ENCODE measurements around the gene VEPH1.

Gene VEPH1

DNA sequence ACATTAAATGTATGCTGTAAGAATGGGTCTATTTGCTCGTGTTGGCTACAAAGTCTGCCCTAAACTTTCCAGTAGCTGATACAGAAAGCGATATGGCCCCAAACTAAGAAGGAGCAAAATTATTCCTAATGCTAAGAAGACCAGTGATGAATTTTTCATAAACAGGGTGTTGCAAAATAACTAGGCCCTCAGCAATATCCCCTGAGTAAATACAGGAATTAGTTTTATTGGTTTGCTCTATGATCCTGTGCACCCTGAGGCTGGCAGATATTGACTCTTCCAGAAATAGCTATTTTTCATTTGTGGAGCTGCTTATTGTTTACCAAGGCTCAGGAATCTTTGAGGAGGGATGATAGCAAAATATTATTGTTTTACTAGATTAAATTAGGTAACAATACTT lies 282.3 kb downstream of the VEPH1 start:
- Histone ChIP-seq H3K27me3 (replicated peaks; ENCODE audit: control insufficient read depth, insufficient read depth, low read length, poor library complexity, severe bottlenecking) (no peaks in the 10 kb centered on the region), H3K27ac (ENCODE audit: insufficient read depth, low read length, poor library complexity, severe bottlenecking) (no peak overlapping the region), H3K9me3 (ENCODE audit: control insufficient read depth, low read length) (no peaks in the 10 kb centered on the region), H3K36me3 (ENCODE audit: control insufficient read depth, insufficient read depth, low read length) (no peaks in the 10 kb centered on the region), H3K4me1 (ENCODE audit: control insufficient read depth, insufficient read depth, low read length, poor library complexity, severe bottlenecking) (no peaks in the 10 kb centered on the region), H3K4me3 (ENCODE audit: insufficient read depth, low read depth, low read length, poor library complexity, severe bottlenecking) (no peak overlapping the region)
- DNase-seq, result no peak

DNA sequence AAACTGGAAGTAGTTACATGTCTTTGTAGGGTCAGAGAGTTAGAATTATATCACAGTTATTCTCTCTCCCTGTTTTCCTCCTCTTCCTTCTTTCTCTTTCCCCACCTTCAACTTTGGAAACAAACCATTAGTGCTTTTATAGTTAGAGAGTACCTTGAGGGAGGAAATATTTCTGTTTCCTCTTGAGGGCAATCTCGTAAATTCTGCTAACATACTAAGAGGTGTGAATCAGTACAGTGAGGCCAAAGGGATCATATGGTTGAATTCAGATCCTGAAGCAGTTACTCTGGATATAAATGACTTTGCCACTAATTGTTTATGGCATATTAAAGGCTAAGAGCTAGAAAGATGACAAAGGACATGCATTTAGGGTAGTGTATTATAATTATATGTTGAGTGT lies 283.0 kb downstream of the VEPH1 start:
- Histone ChIP-seq H3K27me3 (replicated peaks; ENCODE audit: control insufficient read depth, insufficient read depth, low read length, poor library complexity, severe bottlenecking) (no peaks in the 10 kb centered on the region), H3K9me3 (ENCODE audit: control insufficient read depth, low read length) (no peaks in the 10 kb centered on the region), H3K27ac (ENCODE audit: insufficient read depth, low read length, poor library complexity, severe bottlenecking) (no peak overlapping the region), H3K4me1 (ENCODE audit: control insufficient read depth, insufficient read depth, low read length, poor library complexity, severe bottlenecking) (no peaks in the 10 kb centered on the region), H3K36me3 (ENCODE audit: control insufficient read depth, insufficient read depth, low read length) (no peaks in the 10 kb centered on the region), H3K4me3 (ENCODE audit: insufficient read depth, low read depth, low read length, poor library complexity, severe bottlenecking) (no peak overlapping the region)
- no peak for DNase-seq

DNA sequence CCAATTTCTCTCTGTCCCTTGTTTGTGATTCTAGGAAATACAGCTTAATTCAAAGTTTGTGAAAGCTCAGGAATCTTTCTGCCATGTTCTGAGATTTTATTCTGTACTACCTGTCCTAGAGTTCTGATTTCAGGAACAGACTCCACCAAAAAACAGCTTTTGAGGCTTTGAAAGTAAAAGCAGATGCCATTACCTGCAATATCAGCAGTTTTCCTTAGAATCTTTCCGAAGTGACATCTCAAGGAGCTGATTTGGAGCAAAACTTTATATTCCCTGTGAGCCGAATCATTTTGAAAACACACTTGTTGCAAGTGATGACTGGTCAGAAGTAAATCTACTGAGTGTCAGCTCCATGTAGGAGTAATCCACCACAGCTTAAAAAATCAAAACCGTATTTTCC lies 284.0 kb downstream of the VEPH1 start:
- H3K36me3 ChIP-seq (ENCODE audit: control insufficient read depth, insufficient read depth, low read length), result no peaks in the 10 kb centered on the region
- DNase-seq, result no peak
- no peak overlapping the region for H3K4me3 ChIP-seq (ENCODE audit: insufficient read depth, low read depth, low read length, poor library complexity, severe bottlenecking)
- no peaks in the 10 kb centered on the region for H3K27me3 ChIP-seq (replicated peaks; ENCODE audit: control insufficient read depth, insufficient read depth, low read length, poor library complexity, severe bottlenecking)
- no peak overlapping the region for H3K27ac ChIP-seq (ENCODE audit: insufficient read depth, low read length, poor library complexity, severe bottlenecking)
- no peaks in the 10 kb centered on the region for H3K9me3 ChIP-seq (ENCODE audit: control insufficient read depth, low read length)
- H3K4me1 ChIP-seq (ENCODE audit: control insufficient read depth, insufficient read depth, low read length, poor library complexity, severe bottlenecking), result no peaks in the 10 kb centered on the region

All from effector memory CD4-positive, alpha-beta T cell (primary cell).